ENCODE measurements around the gene MGAT4A. TPM values are rescaled to one million over a fixed set of nuclear protein-coding genes. Genes with fewer than 3 reads are reported as not detected.

Gene MGAT4A
- total RNA-seq, 2 experiments from 2014 or later, result 10.1 to 15.4 TPM

DNA sequence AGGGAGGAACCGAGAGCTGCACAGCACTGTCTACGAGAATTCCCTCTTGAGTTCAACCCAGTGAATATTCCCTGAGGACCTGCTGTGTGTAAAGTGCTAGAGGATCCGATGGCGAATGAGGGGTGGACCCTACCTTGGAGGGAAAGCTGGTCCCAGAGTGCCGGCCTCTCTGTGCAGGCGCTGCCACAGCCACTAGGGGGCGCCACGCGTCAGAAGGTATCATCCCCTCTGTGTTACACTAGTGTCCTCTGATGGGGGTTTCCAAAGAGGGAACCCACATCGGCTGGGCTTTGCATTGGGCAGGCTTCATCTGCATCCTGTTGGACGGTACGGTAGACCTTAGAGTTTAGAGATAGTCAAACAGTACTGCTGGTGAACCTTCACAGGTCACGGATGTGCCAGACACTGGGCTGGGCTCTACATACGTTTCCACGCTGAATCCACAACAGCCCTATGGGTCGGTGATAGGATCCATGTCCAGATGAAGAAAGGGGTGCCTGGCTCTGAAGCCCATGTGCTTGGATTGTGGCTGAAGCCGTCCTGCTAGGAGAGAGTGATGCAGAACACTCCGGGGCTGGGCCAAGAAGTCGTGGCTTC is 161.6 kb downstream of the MGAT4A start:
- Histone ChIP-seq H4K20me1 (ENCODE audit: insufficient read depth, low read length) (no peaks in the 10 kb centered on the region), H3K4me1 (ENCODE audit: insufficient read depth, low read length, poor library complexity, severe bottlenecking) (no peaks in the 10 kb centered on the region), H3K9me3 (ENCODE audit: low read length) (no peaks in the 10 kb centered on the region), H3K27ac (ENCODE audit: low read depth, low read length, poor library complexity, severe bottlenecking) (no peak overlapping the region), H3K79me2 (ENCODE audit: insufficient read depth, low read depth, low read length) (no peaks in the 10 kb centered on the region), H3K4me2 (ENCODE audit: low read length) (no peak overlapping the region), H3K4me3 (ENCODE audit: low read depth, low read length, poor library complexity, severe bottlenecking) (no peak overlapping the region), H3K9me2 (ENCODE audit: insufficient read depth, low read length) (no peaks in the 10 kb centered on the region), H2AFZ (ENCODE audit: low read length) (no peak overlapping the region), H3K36me3 (ENCODE audit: insufficient read depth, low read length) (no peaks in the 10 kb centered on the region; the same call in 1 of the 2 replicates)
- ChIA-PET POLR2A (no interaction called here), CTCF (ENCODE audit: unreplicated experiment) (interaction anchor here (1.0 to 1.3 kb wide), 2 partner anchors 10 to 18 kb away, joined by 3 read pairs; no protein-coding TSS in a partner anchor)
- no TSS peak for BruUV-seq (replicated peaks)
- TF ChIP-seq, protein P1, sequence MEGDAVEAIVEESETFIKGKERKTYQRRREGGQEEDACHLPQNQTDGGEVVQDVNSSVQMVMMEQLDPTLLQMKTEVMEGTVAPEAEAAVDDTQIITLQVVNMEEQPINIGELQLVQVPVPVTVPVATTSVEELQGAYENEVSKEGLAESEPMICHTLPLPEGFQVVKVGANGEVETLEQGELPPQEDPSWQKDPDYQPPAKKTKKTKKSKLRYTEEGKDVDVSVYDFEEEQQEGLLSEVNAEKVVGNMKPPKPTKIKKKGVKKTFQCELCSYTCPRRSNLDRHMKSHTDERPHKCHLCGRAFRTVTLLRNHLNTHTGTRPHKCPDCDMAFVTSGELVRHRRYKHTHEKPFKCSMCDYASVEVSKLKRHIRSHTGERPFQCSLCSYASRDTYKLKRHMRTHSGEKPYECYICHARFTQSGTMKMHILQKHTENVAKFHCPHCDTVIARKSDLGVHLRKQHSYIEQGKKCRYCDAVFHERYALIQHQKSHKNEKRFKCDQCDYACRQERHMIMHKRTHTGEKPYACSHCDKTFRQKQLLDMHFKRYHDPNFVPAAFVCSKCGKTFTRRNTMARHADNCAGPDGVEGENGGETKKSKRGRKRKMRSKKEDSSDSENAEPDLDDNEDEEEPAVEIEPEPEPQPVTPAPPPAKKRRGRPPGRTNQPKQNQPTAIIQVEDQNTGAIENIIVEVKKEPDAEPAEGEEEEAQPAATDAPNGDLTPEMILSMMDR (conservative IDR thresholded peaks at IDR 0.05; ENCODE audit: low read length), result peak; percentile 98
- no peak for TF ChIP-seq EZH2phosphoT487 (IDR thresholded peaks at IDR 0.05; ENCODE audit: borderline replicate concordance, low read depth, low read length)
- intact Hi-C loops (cut with micrococcal nuclease; ENCODE audit: unreplicated experiment), result no loop called here
- peak; percentile 60 for DNase-seq (ENCODE audit: low spot score)

Other genes with a start within 250 kb of the MGAT4A start
- gene COA5, start 122.6 kb downstream of the MGAT4A start, total RNA-seq (2014; rRNA removed; shearing (Covaris generic)), result 40.0 and 50.1 TPM in 2 replicates
- gene COA5, start 122.6 kb downstream of the MGAT4A start, total RNA-seq (2022), result 32.8 and 33.6 TPM in 2 replicates
- gene UNC50, start 122.5 kb downstream of the MGAT4A start, total RNA-seq (2014; rRNA removed; shearing (Covaris generic)), result 19.2 and 24.4 TPM in 2 replicates
- gene UNC50, start 122.5 kb downstream of the MGAT4A start, total RNA-seq (2022), result 33.3 and 33.7 TPM in 2 replicates
- 0.03 TPM in 1 of 2 replicates, not detected in the other for gene CRACDL, start 205.1 kb upstream of the MGAT4A start, total RNA-seq (2014; rRNA removed; shearing (Covaris generic))
- 0.13 and 0.59 TPM in 2 replicates for gene CRACDL, start 205.1 kb upstream of the MGAT4A start, total RNA-seq (2022)

All from OCI-LY7 (cell line).